Activated CD4-positive, alpha-beta T cell treated with anti-CD3 and anti-CD28 coated beads for 1 hour (primary cell): ENCODE results near the gene NDRG2.
"Not testable (repeated sequence)": the region's sequence is repeated elsewhere in the genome, so short reads cannot be mapped to it uniquely, and the experiment has no call there.

Experiments
- DNase-seq: peaks from one replicate; pipeline ENCODE4 v3.0.0-alpha.2; 2020

NDRG2 gene

DNA sequence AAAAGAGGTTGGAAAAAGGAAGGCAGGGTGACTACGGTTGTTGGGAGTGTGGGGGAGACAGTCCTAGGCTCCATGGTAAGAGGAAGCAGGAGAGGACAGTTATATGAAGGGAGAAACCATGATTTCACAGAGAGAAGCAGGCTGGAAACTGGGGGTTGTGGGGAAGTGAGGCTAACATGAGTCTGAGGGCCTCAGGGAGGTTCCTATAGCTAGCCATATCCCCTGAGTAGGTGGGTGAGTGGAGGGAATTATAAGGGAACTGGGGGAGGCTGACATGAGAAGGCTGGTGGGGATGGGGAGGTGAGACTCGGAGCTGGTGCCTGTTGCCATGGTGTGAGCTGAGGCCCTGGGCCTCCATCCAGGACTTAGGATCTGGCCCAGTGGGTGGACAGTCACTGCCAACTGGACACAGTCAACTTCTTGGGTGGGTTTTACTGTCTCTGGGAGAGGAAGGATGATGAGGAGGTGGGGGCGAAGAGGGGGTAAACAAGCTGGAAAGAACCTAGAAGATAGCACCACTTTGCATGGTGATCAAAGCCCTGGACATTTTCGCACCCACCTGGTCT is 8.4 kb upstream of the NDRG2 start:
- no peak for DNase-seq

DNA sequence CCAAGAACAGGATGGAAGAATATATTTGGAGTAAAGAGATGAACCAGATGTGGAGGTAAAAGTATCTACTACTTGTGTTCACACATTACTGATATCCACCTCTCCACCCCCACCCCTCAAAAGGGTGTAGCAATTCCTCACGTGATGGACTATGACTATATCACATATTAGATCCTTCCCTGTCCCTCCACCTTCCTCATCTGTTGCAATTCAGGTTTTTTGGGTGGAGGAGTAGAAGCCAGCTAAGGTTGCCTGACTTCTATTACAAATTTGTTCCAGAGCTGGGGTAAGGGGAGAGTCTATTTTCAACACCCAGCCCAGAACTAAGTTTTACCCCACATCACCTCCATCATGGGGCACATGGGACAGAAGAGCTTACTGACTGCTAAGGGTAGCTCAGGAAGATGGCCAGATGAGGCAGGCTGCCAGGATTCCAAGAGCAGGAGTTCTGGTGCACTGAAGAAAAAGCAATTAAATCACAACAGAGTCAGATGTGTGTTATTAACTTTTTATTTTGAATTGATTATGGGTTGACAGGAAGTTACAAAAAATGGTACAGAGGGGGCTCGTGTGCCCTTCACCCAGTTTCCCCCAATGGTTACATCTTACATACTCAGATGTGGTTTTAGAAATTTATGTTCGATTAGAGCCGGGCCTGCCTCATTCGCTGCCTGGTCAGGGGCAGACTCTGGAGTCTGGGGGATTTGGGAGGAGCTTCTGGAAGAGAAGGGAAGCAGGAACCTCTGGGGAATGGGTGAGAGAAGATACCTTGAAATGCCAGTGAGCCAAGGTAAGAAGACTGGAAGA is 7.7 kb upstream of the NDRG2 start:
- DNase-seq: no peak

DNA sequence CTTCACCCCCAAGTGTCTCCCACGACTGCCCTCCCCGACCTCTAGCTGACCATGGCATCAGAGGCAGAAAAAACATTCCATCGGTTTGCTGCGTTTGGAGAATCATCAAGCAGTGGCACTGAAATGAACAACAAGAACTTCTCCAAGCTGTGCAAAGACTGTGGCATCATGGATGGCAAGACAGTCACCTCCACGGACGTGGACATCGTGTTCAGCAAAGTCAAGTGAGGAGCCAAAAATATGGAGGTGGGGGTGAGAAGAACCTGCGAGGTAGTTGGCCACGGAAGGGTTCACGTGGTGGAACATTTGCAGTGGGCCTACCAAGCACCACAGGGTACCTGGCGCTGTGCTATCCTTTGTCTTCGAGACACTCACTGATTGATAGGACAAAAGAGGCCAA is 5.7 kb upstream of the NDRG2 start:
- DNase-seq: no peak

DNA sequence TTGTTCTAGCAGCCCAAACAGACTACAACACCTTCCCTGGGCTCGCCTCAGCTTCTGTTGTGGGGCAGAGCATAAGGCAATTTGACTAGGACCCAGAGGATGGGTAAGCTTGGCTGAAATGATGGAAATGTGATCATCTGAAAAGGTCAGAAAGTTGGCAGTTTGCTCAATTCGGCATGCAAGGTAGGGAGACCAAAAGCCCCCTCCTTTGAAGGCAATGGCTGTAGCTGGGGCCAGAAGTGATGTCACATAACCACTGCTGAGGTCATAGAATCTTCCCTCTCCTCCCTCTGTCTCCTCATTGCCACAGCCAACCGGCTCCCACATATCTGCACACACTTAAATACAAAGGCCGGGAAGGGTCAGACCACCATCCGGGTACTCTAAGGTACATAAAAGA is 5.1 kb upstream of the NDRG2 start, which contains the start of gene TPPP2:
Gene TPPP2, plus strand, starts transcription at position 301 of the 400 bp plus-strand sequence. CDS start 365 bp downstream, outside the sequence.
- DNase-seq: no peak

DNA sequence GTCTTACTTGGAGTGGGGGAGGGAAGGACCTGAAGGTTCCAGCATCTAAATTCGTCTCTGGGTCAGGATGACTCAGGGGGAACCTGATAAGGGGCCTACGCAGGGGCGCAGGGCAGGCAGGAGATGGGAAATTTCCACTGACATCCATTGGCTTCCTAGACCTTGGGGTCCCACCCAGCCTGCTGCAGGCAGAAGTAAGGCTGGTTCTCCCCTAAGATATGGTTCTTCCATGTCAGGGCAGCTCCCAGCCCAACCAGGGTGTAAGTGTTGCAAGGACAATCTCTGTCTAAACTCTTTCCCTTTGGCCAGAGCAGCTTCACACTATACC is 2.1 kb upstream of the NDRG2 start:
- no peak for DNase-seq

DNA sequence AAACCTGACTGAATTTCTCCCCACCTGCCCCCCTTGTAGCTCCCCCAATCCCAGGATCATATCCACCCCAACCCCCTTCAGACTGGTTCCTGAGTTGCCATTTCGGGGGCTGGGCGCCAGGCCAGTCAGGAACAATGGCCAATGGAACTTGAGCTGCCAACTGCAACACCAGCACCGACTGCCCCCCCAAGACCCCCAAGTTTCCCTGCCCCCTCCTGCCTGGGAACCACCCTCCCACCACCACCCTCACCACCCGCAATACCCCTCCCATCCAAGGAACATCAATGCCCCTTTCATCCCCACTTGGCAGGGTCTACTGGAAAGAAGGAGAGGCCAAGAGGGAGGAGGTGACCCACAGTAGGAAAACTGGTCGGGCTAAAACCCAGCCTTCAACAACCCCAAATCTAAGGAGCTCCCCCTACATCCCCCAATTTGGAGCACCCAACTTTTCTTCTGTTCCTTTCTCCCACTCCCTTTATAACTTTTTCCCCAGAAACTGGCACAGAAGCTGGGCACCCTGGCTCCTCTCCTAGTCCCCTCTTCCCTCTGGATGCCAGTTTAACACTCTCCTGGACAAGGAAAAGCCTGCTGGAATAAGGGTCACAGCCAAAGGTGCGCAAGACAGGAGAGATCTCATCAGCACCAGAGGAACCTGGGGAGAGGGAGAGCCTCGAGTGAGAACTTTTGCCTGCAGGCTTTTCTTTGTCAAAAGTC is 1.6 kb upstream of the NDRG2 start:
- no peak for DNase-seq

DNA sequence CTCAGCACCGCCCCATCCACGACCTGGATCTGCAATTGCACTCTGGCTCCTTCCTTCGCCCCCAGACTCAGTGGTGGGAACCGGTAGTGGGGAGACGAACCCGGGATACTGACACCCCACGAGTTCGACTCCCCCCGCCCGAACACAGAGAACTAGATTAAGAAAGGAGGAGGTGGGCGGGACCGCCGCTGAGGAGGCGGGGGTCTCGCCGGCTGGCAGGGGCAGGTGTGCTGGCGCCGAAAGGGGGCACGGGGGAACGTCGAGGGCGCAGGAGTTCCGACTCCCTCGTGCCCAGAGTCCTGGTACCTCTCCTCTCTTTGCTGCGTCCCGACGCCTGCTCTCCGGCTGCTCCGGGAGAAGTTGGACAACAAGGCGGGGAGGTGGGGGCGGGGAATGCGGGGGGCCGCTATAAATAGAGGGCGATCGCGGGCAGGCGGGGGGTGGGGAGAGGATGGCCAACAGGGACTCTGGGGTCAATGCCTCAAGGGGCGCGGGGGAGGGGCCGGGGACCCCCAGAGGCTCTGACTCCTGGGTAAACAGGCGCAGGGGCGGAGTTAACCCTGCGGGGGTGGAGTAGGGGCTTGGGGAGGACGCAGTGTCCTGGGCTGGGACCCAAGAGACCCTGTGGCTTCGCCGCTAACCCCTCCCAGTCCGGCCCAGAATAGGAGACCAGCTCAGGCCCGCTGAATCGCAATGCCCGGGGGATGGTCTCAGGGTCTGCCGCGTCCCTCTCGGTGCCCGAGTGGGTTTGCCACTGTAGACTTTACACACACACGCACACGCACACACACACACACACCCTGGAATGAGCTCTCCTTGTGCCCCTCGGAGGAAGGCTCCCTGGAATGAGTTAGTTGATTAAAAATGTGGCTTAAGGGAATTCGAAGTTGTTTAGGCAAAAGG is 761 bp upstream of the NDRG2 start:
- DNase-seq: no peak

DNA sequence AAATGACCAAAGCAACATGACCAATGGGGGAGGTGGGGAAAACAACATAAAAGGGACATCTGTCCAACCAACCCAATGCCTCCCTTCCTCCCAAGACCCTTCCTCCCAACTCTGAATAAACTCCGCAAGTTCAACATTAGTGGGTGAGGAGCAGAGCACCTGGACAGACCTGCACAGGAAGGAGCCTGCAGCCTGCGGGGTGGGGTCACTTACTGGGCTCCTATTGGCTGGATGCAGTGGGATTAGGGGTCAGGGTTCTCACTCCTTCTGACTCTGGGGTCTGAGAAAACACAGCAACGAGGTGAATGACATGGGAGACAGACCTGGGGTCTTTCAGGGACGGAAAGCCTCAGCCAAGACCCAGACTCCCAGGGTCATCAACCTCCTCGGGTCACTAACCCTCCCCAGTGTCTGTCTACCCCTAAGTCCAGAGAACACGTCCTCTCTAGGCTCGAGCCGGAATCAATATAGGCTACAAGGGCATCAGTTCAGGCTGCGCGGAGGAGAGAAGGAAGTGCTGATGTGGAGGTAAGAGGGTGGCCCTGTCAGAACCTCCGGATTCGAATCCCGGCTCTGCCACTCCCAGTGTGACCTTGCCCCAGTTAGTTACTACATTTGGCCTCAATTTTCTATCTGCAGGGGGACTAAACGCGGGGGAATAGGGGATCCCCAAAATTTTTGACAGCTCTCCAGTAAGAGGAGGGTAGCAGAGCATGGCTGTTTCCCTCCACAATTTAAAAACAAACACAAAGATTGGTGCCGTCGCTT is 860 bp downstream of the NDRG2 start:
- DNase-seq: no peak

DNA sequence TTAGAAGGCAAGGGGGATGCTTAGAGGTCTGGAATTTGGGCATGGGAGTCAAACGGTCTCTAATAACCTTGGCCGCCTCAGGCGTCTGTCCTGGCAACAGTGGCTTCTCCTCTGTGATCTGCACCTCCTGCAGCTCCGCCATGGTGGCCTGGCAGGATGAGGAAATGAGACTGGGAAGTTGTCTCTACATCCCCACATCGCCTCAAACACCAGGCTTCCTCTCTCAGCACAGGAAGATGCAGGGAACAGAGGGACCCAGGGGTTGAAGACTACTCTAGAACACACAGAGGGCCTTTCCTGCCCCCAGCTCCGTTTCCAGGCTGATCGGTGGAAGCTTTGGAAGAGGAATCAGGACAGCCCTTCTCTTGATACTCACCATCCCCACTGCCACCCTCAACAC is 1.7 kb downstream of the NDRG2 start:
- no peak for DNase-seq

DNA sequence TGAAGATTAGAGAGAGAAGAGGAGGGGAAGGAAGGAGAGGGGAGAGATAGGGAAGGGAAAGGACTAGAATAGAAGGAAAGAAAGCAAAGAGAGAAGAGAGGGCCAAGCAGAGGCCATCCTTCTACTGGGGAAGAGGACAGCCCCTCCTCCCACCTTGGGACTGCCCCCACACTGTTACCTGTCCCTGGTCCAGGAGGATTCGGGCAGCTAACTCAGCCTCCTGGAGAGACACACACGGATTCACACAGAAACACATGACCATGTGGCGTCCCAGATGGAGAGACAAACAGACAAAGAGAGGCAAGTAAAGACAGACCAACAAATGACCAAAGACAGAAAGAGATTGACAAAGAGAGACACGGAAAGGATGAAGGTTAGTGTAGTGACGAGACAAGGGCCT is 2.2 kb downstream of the NDRG2 start:
- no peak for DNase-seq

DNA sequence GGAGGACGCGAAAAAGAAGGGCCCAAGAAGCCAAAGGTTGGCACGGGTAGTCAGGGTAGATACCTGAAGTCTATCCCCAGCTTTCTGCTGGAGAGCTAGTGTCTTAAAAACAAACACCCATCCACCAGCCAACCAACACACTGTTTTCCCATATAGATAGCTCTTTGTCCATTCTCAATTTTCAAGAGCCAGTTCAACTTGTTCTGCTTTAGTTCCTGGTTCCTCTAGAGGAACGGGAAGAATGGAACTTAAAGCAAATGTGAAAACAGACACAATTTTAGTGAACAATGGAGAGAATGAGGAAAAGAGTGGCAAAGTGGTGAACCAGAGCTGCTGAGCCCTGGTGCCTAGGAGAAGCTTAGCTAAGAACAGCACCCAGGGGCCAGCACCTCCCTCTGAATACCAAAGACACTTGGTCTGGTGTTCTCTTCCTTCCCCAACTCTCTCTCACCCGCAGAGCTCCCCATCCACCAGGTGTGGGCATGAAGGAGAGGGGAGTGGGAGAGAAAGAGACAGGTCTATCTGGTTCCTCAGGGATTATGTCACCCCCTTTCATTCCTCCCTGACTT is 3.8 kb downstream of the NDRG2 start:
- no peak for DNase-seq

DNA sequence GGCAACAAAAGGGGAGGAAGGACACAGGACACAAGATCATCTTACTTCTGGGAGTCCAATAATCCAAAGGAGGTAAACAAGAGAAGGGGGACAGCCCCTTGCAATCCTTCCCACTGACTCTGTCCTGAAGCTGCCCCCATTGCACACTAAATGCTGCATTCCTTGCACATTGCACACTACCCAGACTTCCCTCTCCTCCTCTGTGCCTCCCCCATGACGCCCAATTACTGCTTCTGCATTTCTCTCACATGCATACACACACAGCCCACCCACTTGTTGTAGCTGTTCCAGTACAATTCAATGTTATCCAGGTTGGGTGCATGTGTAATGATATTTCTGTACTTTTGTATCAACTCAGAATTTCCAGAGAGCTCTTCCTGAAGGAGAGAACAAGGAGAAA is 5.5 kb downstream of the NDRG2 start:
- no peak for DNase-seq

DNA sequence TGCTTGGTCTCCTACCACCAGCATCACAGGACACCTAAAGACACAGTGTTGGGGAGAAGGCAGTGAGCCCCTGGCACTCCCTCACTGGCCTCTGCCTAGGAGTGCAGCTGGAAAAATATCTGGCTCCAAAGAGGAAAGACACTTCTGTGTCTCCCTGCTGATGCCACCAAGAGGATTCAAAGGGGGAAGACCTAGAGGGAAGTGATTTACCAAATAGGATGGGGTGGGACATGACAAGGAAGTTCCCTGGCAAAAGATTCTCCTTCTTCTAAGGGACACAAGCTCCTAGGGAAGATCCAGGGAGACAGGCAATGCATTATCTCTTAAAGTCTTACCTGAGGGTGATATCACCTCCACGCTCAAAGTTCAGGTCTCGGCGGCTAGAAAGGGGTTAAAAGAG is 6.1 kb downstream of the NDRG2 start:
- DNase-seq: no peak

DNA sequence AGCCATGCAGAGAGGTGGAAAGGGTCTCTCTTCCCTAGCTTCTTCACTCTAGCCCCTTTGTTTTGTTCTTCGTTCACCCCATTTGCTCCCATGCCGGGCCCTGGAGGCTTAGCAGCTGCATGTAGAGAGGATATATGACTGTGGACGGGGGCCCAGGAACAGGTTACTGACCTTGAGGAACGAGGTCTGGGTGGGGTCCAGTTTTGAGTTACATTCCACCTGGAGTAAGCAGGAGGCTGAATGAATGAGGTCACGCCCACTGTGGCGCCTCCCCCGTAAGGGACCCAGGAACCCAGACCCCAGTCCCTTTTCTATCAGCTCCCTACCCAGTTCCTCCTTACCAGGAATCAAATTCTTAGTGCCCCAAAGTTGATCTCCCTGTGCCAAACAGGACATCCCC is 6.6 kb downstream of the NDRG2 start:
- no peak for DNase-seq

DNA sequence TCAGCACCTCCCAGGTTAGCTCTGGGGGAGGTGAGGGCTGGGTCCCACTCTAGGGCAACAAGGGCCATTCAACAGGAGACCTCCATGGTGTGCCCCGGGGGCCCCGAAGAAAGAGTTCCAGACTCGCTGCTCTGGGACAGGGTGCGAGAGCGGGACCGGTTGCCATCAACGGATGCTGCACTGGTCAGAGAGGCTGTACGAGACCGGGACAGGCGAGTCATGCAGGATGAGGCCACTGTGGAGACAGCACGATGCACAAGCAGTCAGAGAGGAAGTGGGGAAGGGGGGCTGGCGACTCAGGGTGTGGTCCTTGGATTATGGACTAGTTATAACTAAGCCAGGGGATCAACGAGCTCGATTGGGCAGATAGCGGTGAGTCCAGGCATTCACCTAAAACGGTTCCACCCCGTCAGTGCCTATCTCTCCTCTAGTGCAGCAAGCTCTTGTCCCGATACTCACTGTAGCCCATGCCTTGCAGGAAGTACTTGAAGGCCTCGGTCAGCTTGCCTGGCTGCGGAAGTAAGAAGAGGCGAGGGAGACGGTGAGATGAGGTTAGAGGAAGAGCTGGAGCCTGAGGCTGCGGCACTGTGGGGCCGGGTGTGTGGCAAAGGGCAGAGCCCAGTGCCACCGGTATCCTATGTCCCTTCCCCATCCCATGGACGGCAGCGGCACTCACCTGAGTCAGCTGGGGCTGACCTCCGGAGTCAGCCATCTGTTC is 7.2 kb downstream of the NDRG2 start:
- no peak for DNase-seq

DNA sequence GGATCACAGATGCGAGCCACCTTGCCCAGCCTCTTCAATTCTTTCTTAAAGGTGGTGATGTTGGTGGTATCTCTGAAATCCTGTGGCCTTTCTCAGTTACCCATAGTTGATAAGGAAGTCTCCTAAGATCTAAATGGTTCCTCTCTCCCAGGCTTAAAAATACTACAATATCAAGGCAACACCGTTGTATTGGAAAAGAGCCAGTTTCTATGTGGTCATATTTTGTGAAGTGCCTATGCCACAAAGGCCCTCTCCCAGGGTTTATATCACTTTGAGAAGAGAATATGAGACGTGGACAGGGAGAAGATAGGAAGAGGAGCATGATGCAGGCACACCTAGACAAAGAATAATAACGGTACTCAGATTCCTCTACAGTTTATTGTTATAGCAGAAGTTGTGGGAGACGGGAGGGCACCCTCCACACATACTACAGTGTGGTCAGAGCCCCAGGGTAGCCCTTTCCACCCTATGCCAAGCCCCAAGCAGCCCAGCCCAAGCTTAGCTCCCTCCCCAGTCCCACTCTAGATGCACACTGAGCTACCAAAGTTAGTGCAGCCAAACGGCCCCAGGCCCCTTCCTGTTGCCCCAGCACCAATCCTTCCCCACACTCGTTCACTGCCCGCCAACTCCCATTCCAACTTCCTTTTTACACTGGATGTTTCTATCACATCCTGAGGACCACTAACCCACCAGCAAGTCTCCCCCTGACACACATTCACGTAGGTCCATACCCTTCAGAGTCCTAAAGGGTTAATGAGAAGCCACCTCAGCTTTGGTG is 8.3 kb downstream of the NDRG2 start:
- DNase-seq: no peak

DNA sequence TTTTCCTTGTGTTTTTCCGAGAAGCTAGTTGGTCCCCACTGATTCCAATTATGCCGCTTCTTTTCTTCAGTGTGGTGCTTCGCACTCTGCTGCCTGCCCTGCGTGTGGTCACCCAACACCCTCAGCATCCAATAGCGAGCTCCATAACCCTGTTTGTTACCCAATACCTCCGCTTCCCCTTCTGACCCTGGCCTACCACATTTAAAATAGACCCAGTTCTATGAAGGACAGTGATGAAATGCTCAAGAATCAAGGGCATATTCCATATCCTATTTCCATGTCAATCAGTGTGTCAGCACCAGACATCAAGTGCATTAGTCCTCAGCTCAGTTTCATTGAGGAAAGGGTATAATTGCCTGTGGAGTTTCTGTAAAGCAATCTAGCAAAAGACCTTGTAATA is 9.5 kb downstream of the NDRG2 start:
- DNase-seq: no peak

DNA sequence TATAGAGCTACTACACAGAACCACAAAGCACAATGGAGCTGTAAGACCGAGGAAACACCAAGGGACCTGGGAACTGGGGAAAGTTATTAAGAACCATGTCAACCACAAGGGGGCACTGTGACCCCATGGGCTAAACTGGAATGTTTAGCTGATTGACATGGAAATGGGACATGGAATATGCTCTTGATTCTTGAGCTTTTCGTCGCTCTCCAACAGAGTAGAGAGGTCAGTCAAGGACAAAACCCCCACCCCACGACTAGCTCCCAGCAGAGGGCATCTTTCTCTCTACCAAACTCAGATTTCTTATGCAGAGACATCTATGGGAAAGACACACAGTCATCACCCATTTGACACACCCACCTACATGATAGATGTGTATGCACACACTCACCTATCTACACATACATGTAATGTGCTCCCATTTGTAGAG is 10.1 kb downstream of the NDRG2 start:
- peak; percentile 68 for DNase-seq

DNA sequence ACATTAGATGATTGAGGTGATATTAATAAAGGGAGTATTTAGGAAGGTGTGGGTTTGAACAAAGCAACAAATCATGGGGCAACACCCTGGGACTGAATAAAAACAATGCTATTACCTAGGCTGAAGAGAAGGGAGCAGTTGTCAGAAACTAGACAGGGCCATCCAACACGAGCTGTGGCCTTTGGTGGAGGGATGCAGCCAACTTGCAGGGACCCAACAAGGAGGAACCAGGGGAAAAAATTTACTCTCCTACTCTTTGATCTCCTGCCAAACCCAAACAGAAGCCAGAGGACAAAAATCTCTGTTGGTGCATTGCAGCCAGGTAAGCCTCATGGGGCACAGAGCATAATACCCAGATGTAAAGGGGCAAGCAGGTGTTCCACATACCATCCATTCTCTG is 13.7 kb downstream of the NDRG2 start:
- DNase-seq: no peak

DNA sequence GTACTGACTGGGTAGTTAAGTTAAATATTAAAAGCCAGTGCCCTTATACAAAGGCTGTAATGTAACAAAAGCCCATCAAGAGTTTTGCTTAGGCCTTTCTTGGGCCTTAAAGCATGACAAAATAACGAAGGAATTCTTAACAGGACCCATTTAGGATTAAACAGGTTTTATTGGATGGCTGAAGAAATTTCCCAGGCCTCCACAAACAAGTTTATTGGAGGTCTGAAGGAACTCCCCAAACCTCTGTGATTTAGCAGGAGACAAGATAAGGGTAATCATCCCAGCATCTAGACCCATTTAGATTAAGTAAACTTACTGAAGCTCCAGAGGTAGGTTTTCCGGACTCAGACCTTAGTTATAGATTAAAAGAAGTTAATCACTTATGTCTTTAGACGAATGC is 15.1 kb downstream of the NDRG2 start:
- DNase-seq: not testable (repeated sequence)
